Measurements from ENCODE around the gene TRPM1.

GRCh38 chr15:30990036-30990435 lies 111.5 kb downstream of the TRPM1 start:
- TF ChIP-seq CTCF (conservative IDR thresholded peaks at IDR 0.05 in 1 of 2, IDR thresholded peaks at IDR 0.05 in 1 of 2; ENCODE audit: low read depth in 1 of 2, low read length in 2 of 2) = no peak
- TF ChIP-seq EZH2 (IDR thresholded peaks at IDR 0.05; ENCODE audit: low read length, missing control alignments) = no peak

All from fibroblast of lung (primary cell).